Ovary (tissue), 9 donors: ENCODE measurements around the gene ZBTB2. TPM values are rescaled to one million over a fixed set of nuclear protein-coding genes. Genes with fewer than 3 reads are reported as not detected.

ENCODE experiments used
- DNase-seq, 5 donors: peaks; one replicate each; pipeline ENCODE4 v3.0.0-alpha.2; 2019 to 2020
- H3K27ac ChIP-seq, 2 donors: fragments of 200-600 bp; one replicate each; pipeline versions ENCODE4 v1.5.1 to v1.8.0; 2019 to 2022
- H3K27me3 ChIP-seq: fragments of 200-600 bp; one replicate; pipeline ENCODE4 v1.8.0; 2022
- H3K36me3 ChIP-seq: fragments of 200-600 bp; sonication (generic); one replicate; pipeline ENCODE4 v1.5.1; 2019
- H3K4me1 ChIP-seq: one replicate; pipeline ENCODE4 v1.8.1; 2013; ENCODE audit warnings: mild to moderate bottlenecking, moderate library complexity; ENCODE audit not compliant: insufficient read depth
- H3K4me3 ChIP-seq: fragments of 200-600 bp; sonication (generic); one replicate; pipeline ENCODE4 v1.5.1; 2017
- H3K9me3 ChIP-seq, 2 donors: fragments of 200-600 bp in 1 of 2; sonication (generic) in 1 of 2; one replicate each; pipeline versions ENCODE4 v1.5.1 to v1.8.1; 2013 to 2019; ENCODE audit warnings: mild to moderate bottlenecking in 1 of 2, moderate library complexity in 1 of 2
- CTCF ChIP-seq, 3 donors: fragments of 450-650 bp in 2 of 3; fragments of 200-600 bp in 1 of 3; IDR thresholded peaks; one replicate each; pipeline versions ENCODE4 v1.5.1 to v1.8.0; 2016 to 2022; ENCODE audit warnings: antibody characterized with exemption in 3 of 3, mild to moderate bottlenecking in 1 of 3
- EP300 ChIP-seq: sonication (generic); formaldehyde crosslinking; IDR thresholded peaks from one replicate; pipeline ENCODE4 v1.6.1; 2017; ENCODE audit warnings: antibody characterized with exemption
- POLR2A ChIP-seq: fragments of 450-650 bp; IDR thresholded peaks from one replicate; pipeline ENCODE4 v1.6.1; 2017; ENCODE audit warnings: antibody characterized with exemption, mild to moderate bottlenecking, moderate library complexity
- WGBS, 3 donors: extraction: QIAGEN DNeasy Blood & Tissue Kit in 1 of 3; methylation state at CpG; one replicate each; pipeline versions ENCODE4 v1.1.5 to v1.1.7; 2013 to 2017; 5-methylcytosine and 5-hydroxymethylcytosine counted together
- intact Hi-C, 4 donors: fragments of 100-400 bp; cut with DNase I; formaldehyde crosslinking; loops; one replicate each; pipeline versions ENCODE4 v1.11.0 to v1.15.1; 2022 to 2023
- polyA plus RNA-seq, 2 donors: library from polyadenylated mRNA; stranded (reverse); fragments of 200-250 nt in 1 of 2; fragments of 350-450 nt in 1 of 2; fragmentation: Illumina TruSeq in 1 of 2; extraction: RNeasy Lipid Tissue Mini Kit (QIAGEN cat#74804) in 1 of 2; gene quantifications; one replicate each; pipeline ENCODE4 v1.2.3, GENCODE V29; 2013 to 2014
- total RNA-seq, 7 donors: library from RNA; depleted of rRNA in 2 of 7; stranded (reverse); fragments of >200 nt in 2 of 7; fragmentation: NEBNext Ultra II Directional in 3 of 7; extraction: Animal tissue kit (Norgen Biotek cat#: 25700) in 3 of 7; gene quantifications; one replicate each; pipeline versions ENCODE4 v1.1.0 to v1.2.4, GENCODE V29; 2016 to 2023
- donor health status: DM: no; HTN: no; CAD: no; lungs with moderate emphysema.
- donor health status: DM: no; HTN: no; CAD: no.
- donor health status: Bipolar disorder and iron deficiency.
- donor health status: DM: yes; HTN: yes; CAD: no.
- donor health status: DM: no; HTN: no; CAD: no.
- donor health status: DM: yes; HTN: yes; CAD: no.

The ZBTB2 gene
- total and polyA plus RNA-seq, 9 donors: 8.8 to 31.2 (median 18.3) TPM

- intact Hi-C loops: loop anchor here (2.0 to 5.0 kb wide), 5 partner anchors 83 to 432 kb away; no protein-coding TSS in a partner anchor
Measured at GRCh38 chr6:151323791-151324487, 67.4 kb downstream of the ZBTB2 start.

GRCh38 chr6:151322570-151322969 is 68.8 kb downstream of the ZBTB2 start:
- no peaks in the 10 kb centered on the region for H3K27me3 ChIP-seq
- intact Hi-C loops: loop anchor here in 3 of 4 donors (5.0 kb wide), 3 partner anchors 305 to 430 kb away; no protein-coding TSS in a partner anchor
- TF ChIP-seq EP300 (no peak), POLR2A (no peak), CTCF (IDR thresholded peaks at IDR 0.05) (no peak)
- peaks cover 11% of the 10 kb centered on the region for H3K4me1 ChIP-seq
- H3K4me3 ChIP-seq: no peak overlapping the region
- DNase-seq: no peak
- WGBS, 3 donors: 90 to 92% (median 92%) methylated on average over 9 of the region's 9 CpGs
- no peak overlapping the region for H3K27ac ChIP-seq
- H3K36me3 ChIP-seq: no peaks in the 10 kb centered on the region
- H3K9me3 ChIP-seq: no peaks in the 10 kb centered on the region

More at GRCh38 chr6:151323791-151324487, 67.4 kb downstream of the ZBTB2 start:
- DNase-seq: peak; percentile 86 to 93 (median 93)
- no peaks in the 10 kb centered on the region for H3K27me3 ChIP-seq
- no peaks in the 10 kb centered on the region for H3K9me3 ChIP-seq
- TF ChIP-seq EP300 (peak; percentile 74), POLR2A (no peak), CTCF (IDR thresholded peaks at IDR 0.05) (peak; percentile 96 to 98 (median 97))
- peak overlapping the region; percentile 12 to 64 for H3K27ac ChIP-seq
- no peaks in the 10 kb centered on the region for H3K36me3 ChIP-seq
- WGBS, 3 donors: 14 to 16% (median 15%) methylated on average over 12 of the region's 12 CpGs
- H3K4me3 ChIP-seq: no peak overlapping the region
- peaks cover 8% of the 10 kb centered on the region for H3K4me1 ChIP-seq

- no peak overlapping the region for H3K27ac ChIP-seq
Measured at GRCh38 chr6:151321438-151321837, 69.9 kb downstream of the ZBTB2 start.

GRCh38 chr6:151320140-151320539 is 71.2 kb downstream of the ZBTB2 start:
- 91 to 95% (median 94%) methylated on average over 7 of the region's 7 CpGs for WGBS, 3 donors
- H3K4me1 ChIP-seq: peaks cover 10% of the 10 kb centered on the region
- H3K4me3 ChIP-seq: no peak overlapping the region
- no peak for DNase-seq
- no peaks in the 10 kb centered on the region for H3K36me3 ChIP-seq
- intact Hi-C loops: loop anchor here in 3 of 4 donors (5.0 kb wide), 3 partner anchors 303 to 428 kb away; no protein-coding TSS in a partner anchor
- TF ChIP-seq POLR2A (no peak), EP300 (no peak), CTCF (IDR thresholded peaks at IDR 0.05) (no peak)
- H3K9me3 ChIP-seq: no peaks in the 10 kb centered on the region
- no peaks in the 10 kb centered on the region for H3K27me3 ChIP-seq
- no peak overlapping the region for H3K27ac ChIP-seq

More at GRCh38 chr6:151321438-151321837, 69.9 kb downstream of the ZBTB2 start:
- no peaks in the 10 kb centered on the region for H3K9me3 ChIP-seq
- 90 to 97% (median 93%) methylated on average over 1 of the region's 1 CpG for WGBS, 3 donors
- no peak overlapping the region for H3K4me3 ChIP-seq
- DNase-seq: no peak
- no peaks in the 10 kb centered on the region for H3K27me3 ChIP-seq
- H3K4me1 ChIP-seq: peaks cover 11% of the 10 kb centered on the region
- no peaks in the 10 kb centered on the region for H3K36me3 ChIP-seq
- intact Hi-C loops: loop anchor here in 3 of 4 donors (5.0 kb wide), 3 partner anchors 304 to 429 kb away; no protein-coding TSS in a partner anchor
- TF ChIP-seq CTCF (IDR thresholded peaks at IDR 0.05): no peak
- no peak for TF ChIP-seq EP300
- no peak for TF ChIP-seq POLR2A
